GM10266 (cell line): ENCODE measurements around the gene BSG.

Experiments
- DNase-seq: peaks from one replicate; pipeline ENCODE4 v3.0.0; 2012; ENCODE audit errors: extremely low spot score
- CTCF ChIP-seq: IDR thresholded peaks from 2 replicates; pipeline ENCODE4 v1.5.1; 2012; ENCODE audit warnings: mild to moderate bottlenecking, low read depth; ENCODE audit not compliant: control insufficient read depth, insufficient read depth; ENCODE audit errors: missing control alignments

Gene BSG

GRCh38 chr19:588093-588740, 15.8 kb downstream of the BSG start:
- DNase-seq, result peak; percentile 70
- TF ChIP-seq CTCF, result peak; percentile 54

- peak; percentile 30 for TF ChIP-seq CTCF
- no peak for DNase-seq
Observed at GRCh38 chr19:588741-589692, 16.6 kb downstream of the BSG start.

GRCh38 chr19:589693-590395, 17.4 kb downstream of the BSG start, which contains the start of gene HCN2:
Gene HCN2, plus strand, starts transcription at chr19:589881. Its CDS starts 65 bp downstream, at chr19:589946.
- no peak for TF ChIP-seq CTCF
- no peak for DNase-seq

GRCh38 chr19:590396-590745, 18.0 kb downstream of the BSG start:
- no peak for TF ChIP-seq CTCF
- DNase-seq, result no peak

- no peak for DNase-seq
Observed at GRCh38 chr19:590750-591098, 18.3 kb downstream of the BSG start.

More at GRCh38 chr19:590750-591098, 18.3 kb downstream of the BSG start:
- TF ChIP-seq CTCF, result no peak
